ENCODE measurements around the gene PINLYP. TPM values are rescaled to one million over a fixed set of nuclear protein-coding genes. Genes with fewer than 3 reads are reported as not detected.

PINLYP gene
- polyA plus RNA-seq, 1 donor: 16.4 TPM

Other genes with a start within 250 kb of the PINLYP start
- 0.43 TPM for gene CD177, start 222.1 kb upstream of the PINLYP start, polyA plus RNA-seq
- not detected for gene TEX101, start 160.9 kb upstream of the PINLYP start, polyA plus RNA-seq
- 1.0 TPM for gene LYPD3, start 110.2 kb upstream of the PINLYP start, polyA plus RNA-seq
- gene PHLDB3, start 71.1 kb upstream of the PINLYP start, polyA plus RNA-seq: 33.8 TPM
- 97.7 TPM for gene ETHE1, start 48.6 kb upstream of the PINLYP start, polyA plus RNA-seq
- gene ZNF575, start 42.6 kb upstream of the PINLYP start, polyA plus RNA-seq: 4.0 TPM
- 47.4 TPM for gene XRCC1, start 274 bp upstream of the PINLYP start, polyA plus RNA-seq
- gene IRGQ, start 20.3 kb downstream of the PINLYP start, polyA plus RNA-seq: 11.5 TPM
- gene ZNF576, start 20.8 kb downstream of the PINLYP start, polyA plus RNA-seq: 13.5 TPM
- 1.5 TPM for gene SRRM5, start 36.3 kb downstream of the PINLYP start, polyA plus RNA-seq
- 40.4 TPM for gene ZNF428, start 43.8 kb downstream of the PINLYP start, polyA plus RNA-seq
- 13.6 TPM for gene CADM4, start 64.0 kb downstream of the PINLYP start, polyA plus RNA-seq
- 5.7 TPM for gene PLAUR, start 94.4 kb downstream of the PINLYP start, polyA plus RNA-seq
- 0.03 TPM for gene IRGC, start 140.3 kb downstream of the PINLYP start, polyA plus RNA-seq
- 36.2 TPM for gene SMG9, start 179.2 kb downstream of the PINLYP start, polyA plus RNA-seq
- gene KCNN4, start 205.2 kb downstream of the PINLYP start, polyA plus RNA-seq: 1.3 TPM
- gene LYPD5, start 226.6 kb downstream of the PINLYP start, polyA plus RNA-seq: 0.81 TPM

Data from large intestine (tissue), 1 donor.